BJ (cell line): ENCODE data around the gene NTSR1. TPM values are rescaled to one million over a fixed set of nuclear protein-coding genes. Genes with fewer than 3 reads are reported as not detected.
A peak's percentile ranks its signal among the peaks of the same experiment; 100 is the strongest.

Experiments
- CTCF ChIA-PET: fragments of 350-600 bp; formaldehyde crosslinking; extraction: SDS; loops from one replicate; lab custom pipeline; 2021; ENCODE audit warnings: antibody characterized with exemption, inconsistent platforms; lab: Yijun Ruan, JAX
- POLR2A ChIA-PET: fragments of 300-600 bp; sonication (Branson Sonifier 250); formaldehyde crosslinking; extraction: SDS; loops from one replicate; lab custom pipeline; 2021; ENCODE audit warnings: antibody characterized with exemption; lab: Charles Lee
- DNase-seq: peaks from one replicate; pipeline ENCODE4 v3.0.0-alpha.2; 2011; ENCODE audit warnings: low read depth
- H3K27me3 ChIP-seq: 2 replicates; pipeline ENCODE4 v1.6.0; 2011; ENCODE audit warnings: low read length; ENCODE audit not compliant: control insufficient read depth, insufficient read depth
- H3K36me3 ChIP-seq: 2 replicates; pipeline ENCODE4 v1.5.1; 2011; ENCODE audit warnings: low read length; ENCODE audit not compliant: control insufficient read depth, insufficient read depth
- H3K4me3 ChIP-seq: 2 replicates; pipeline ENCODE4 v1.5.1; 2011; ENCODE audit warnings: low read depth, mild to moderate bottlenecking, control low read depth, low read length
- CTCF ChIP-seq: IDR thresholded peaks from 2 replicates; pipeline ENCODE4 v1.5.1; 2011; ENCODE audit warnings: low read depth, mild to moderate bottlenecking, control low read depth, inconsistent platforms, low read length, moderate library complexity; ENCODE audit not compliant: insufficient read depth
- polyA plus RNA-seq: library from polyadenylated mRNA; depleted of rRNA; stranded (reverse); fragments of >200 nt; gene quantifications from 2 replicates; pipeline ENCODE4 v1.2.3, GENCODE V29; 2011

NTSR1 gene
- polyA plus RNA-seq, 1 experiment, result 0.05 TPM

GRCh38 chr20:62703853-62704228, 4.8 kb upstream of the NTSR1 start:
- ChIA-PET POLR2A (interaction anchor here (0.7 kb wide), 1 partner anchor 77 kb away, joined by 4 read pairs; no protein-coding TSS in a partner anchor), CTCF (interaction anchor here (0.5 to 5.9 kb wide), 11 partner anchors 9 to 104 kb away, joined by 3 to 39 read pairs (median 3); no protein-coding TSS in a partner anchor)
- TF ChIP-seq CTCF, result no peak
- Histone ChIP-seq H3K36me3 (no peaks in the 10 kb centered on the region), H3K27me3 (peaks cover 3% of the 10 kb centered on the region), H3K4me3 (no peak overlapping the region)
- DNase-seq, result no peak

- POLR2A ChIA-PET, result interaction anchor here (0.7 kb wide), 1 partner anchor 76 kb away, joined by 4 read pairs; no protein-coding TSS in a partner anchor
- TF ChIP-seq CTCF, result peak; percentile 23; the same call in 1 of the 2 replicates
- Histone ChIP-seq H3K4me3 (no peak overlapping the region), H3K27me3 (peaks cover 9% of the 10 kb centered on the region), H3K36me3 (no peaks in the 10 kb centered on the region)
- CTCF ChIA-PET, result interaction anchor here (1.1 to 5.9 kb wide), 4 partner anchors 18 to 103 kb away, joined by 3 to 39 read pairs (median 5); no protein-coding TSS in a partner anchor
- peak; percentile 57 for DNase-seq
These were observed 4.2 kb upstream of the NTSR1 start for GRCh38 chr20:62704341-62704948.

GRCh38 chr20:62705627-62706026, 3.0 kb upstream of the NTSR1 start:
- H3K36me3 ChIP-seq, result no peaks in the 10 kb centered on the region
- CTCF ChIA-PET, result interaction anchor here (1.0 kb wide), 1 partner anchor 103 kb away, joined by 3 read pairs; no protein-coding TSS in a partner anchor
- TF ChIP-seq CTCF, result no peak
- POLR2A ChIA-PET, result no interaction called here
- peaks cover 18% of the 10 kb centered on the region for H3K27me3 ChIP-seq
- no peak for DNase-seq
- H3K4me3 ChIP-seq, result no peak overlapping the region

GRCh38 chr20:62706344-62706743, 2.3 kb upstream of the NTSR1 start:
- no peak for DNase-seq
- Histone ChIP-seq H3K27me3 (peaks cover 24% of the 10 kb centered on the region), H3K4me3 (no peak overlapping the region), H3K36me3 (no peaks in the 10 kb centered on the region)
- ChIA-PET CTCF (interaction anchor here (0.6 kb wide), 1 partner anchor 696 kb away, joined by 4 read pairs; no protein-coding TSS in a partner anchor), POLR2A (no interaction called here)
- TF ChIP-seq CTCF, result no peak

- H3K4me3 ChIP-seq, result no peak overlapping the region
- TF ChIP-seq CTCF, result no peak
- H3K27me3 ChIP-seq, result peaks cover 24% of the 10 kb centered on the region
- ChIA-PET CTCF (interaction anchor here (0.6 kb wide), 1 partner anchor 696 kb away, joined by 4 read pairs; no protein-coding TSS in a partner anchor), POLR2A (no interaction called here)
- H3K36me3 ChIP-seq, result no peaks in the 10 kb centered on the region
- no peak for DNase-seq
These were observed 1.8 kb upstream of the NTSR1 start for GRCh38 chr20:62706857-62707256.
